Measurements from ENCODE around the gene AIDA.

Gene AIDA

GRCh38 chr1:222653178-222653827, 59.0 kb downstream of the AIDA start:
- in situ Hi-C loops (cut with MboI; ENCODE audit: low sequenced_read_pairs), result no loop called here

- in situ Hi-C loops (cut with MboI; ENCODE audit: low sequenced_read_pairs), result no loop called here
Observed at GRCh38 chr1:222652676-222653075, 59.6 kb downstream of the AIDA start.

- in situ Hi-C loops (cut with MboI; ENCODE audit: low sequenced_read_pairs), result no loop called here
Observed at GRCh38 chr1:222644636-222644980, 67.7 kb downstream of the AIDA start.

GRCh38 chr1:222643938-222644635, 68.2 kb downstream of the AIDA start:
- in situ Hi-C loops (cut with MboI; ENCODE audit: low sequenced_read_pairs), result no loop called here

DNA sequence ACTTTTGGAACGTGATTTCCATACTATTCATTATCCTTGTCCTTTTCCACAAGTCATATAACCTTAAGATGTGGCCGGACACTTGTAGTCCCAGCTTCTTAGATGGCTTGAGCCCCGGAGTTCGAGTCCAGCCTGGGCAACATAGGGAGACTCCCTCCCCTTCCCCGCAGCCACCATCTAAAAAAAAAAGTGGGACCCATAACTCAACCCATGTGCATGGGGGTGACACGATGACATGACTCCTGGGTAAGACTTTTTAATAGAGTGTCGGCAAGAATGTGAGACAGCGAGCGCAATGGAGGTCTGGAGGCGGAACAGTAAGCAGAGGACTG, 68.7 kb downstream of the AIDA start:
- in situ Hi-C loops (cut with MboI; ENCODE audit: low sequenced_read_pairs), result no loop called here

- in situ Hi-C loops (cut with MboI; ENCODE audit: low sequenced_read_pairs), result no loop called here
Observed at GRCh38 chr1:222642468-222642867, 69.8 kb downstream of the AIDA start.

- in situ Hi-C loops (cut with MboI; ENCODE audit: low sequenced_read_pairs), result no loop called here
Observed at GRCh38 chr1:222641269-222641948, 70.9 kb downstream of the AIDA start.

GRCh38 chr1:222634180-222635013, 77.9 kb downstream of the AIDA start:
- in situ Hi-C loops (cut with MboI; ENCODE audit: low sequenced_read_pairs), result loop anchor here (5.0 kb wide), 1 partner anchor 167 kb away; no protein-coding TSS in a partner anchor

DNA sequence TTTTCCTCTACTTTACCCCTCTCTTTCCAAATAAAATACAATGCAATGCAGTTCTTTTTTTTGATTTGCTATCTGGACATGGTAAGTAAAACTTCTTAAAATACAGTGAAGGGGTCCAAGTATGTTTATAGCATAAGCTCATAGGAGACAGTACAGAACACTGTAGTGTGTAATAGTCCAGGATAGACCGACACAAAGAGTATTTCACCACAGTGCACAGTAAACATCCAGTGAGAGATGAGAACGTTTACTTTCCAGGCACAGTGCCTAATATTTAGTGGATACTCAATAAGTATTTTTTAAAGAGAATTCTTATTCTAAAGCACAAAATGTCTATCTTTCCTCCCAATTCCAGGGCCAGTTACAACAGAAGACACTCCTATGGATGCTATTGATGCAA, 79.5 kb downstream of the AIDA start:
- in situ Hi-C loops (cut with MboI; ENCODE audit: low sequenced_read_pairs), result loop anchor here (5.0 kb wide), 1 partner anchor 165 kb away; no protein-coding TSS in a partner anchor

- in situ Hi-C loops (cut with MboI; ENCODE audit: low sequenced_read_pairs), result loop anchor here (5.0 kb wide), 1 partner anchor 164 kb away; no protein-coding TSS in a partner anchor
Observed at GRCh38 chr1:222631611-222632208, 80.6 kb downstream of the AIDA start.

- in situ Hi-C loops (cut with MboI; ENCODE audit: low sequenced_read_pairs), result loop anchor here (5.0 kb wide), 1 partner anchor 163 kb away; no protein-coding TSS in a partner anchor
Observed at GRCh38 chr1:222629921-222630535, 82.3 kb downstream of the AIDA start.

DNA sequence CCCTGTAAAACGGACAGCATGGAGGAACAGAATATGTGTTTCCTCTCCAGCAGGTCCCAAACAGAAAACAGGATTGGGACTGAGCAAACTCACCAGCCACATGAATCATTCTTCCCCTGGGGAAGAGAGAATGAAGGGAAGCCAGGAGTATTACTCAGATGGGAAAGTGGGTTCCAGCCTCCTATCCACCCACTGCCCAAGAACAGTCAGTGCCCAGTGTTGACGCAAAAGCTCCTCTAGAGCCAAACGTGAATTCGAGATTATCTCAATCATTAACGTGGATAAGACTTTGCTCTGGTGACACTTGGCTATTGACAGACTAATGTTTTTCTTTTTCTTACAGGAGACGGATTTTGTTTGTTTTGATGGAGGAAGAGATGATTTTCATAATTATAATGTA, 85.1 kb downstream of the AIDA start:
- in situ Hi-C loops (cut with MboI; ENCODE audit: low sequenced_read_pairs), result no loop called here

GRCh38 chr1:222624214-222624613, 88.1 kb downstream of the AIDA start:
- in situ Hi-C loops (cut with MboI; ENCODE audit: low sequenced_read_pairs), result no loop called here

- in situ Hi-C loops (cut with MboI; ENCODE audit: low sequenced_read_pairs), result no loop called here
Observed at GRCh38 chr1:222623458-222623857, 88.8 kb downstream of the AIDA start.

GRCh38 chr1:222622765-222623164, 89.5 kb downstream of the AIDA start:
- in situ Hi-C loops (cut with MboI; ENCODE audit: low sequenced_read_pairs), result no loop called here

- in situ Hi-C loops (cut with MboI; ENCODE audit: low sequenced_read_pairs), result no loop called here
Observed at GRCh38 chr1:222620566-222620965, 91.7 kb downstream of the AIDA start.

GRCh38 chr1:222618880-222619596, 93.3 kb downstream of the AIDA start:
- in situ Hi-C loops (cut with MboI; ENCODE audit: low sequenced_read_pairs), result no loop called here
